Subcutaneous adipose tissue (tissue), 4 donors: ENCODE data around the gene NXPH2. TPM values are rescaled to one million over a fixed set of nuclear protein-coding genes. Genes with fewer than 3 reads are reported as not detected.

Experiments used
- CTCF ChIP-seq: fragments of 450-650 bp; IDR thresholded peaks from one replicate; pipeline ENCODE4 v1.5.1; 2016; ENCODE audit warnings: low read depth, mild to moderate bottlenecking, control low read depth, antibody characterized with exemption, moderate library complexity
- total RNA-seq, 4 donors: library from RNA; depleted of rRNA; stranded (reverse); fragments of >200 nt; gene quantifications; one replicate each; pipeline ENCODE4 v1.1.0, GENCODE V29; 2016

The NXPH2 gene
- total RNA-seq, 4 donors from 2014 or later: not detected

GRCh38 chr2:138757384-138757783 is 22.8 kb downstream of the NXPH2 start:
- TF ChIP-seq CTCF: no peak

GRCh38 chr2:138752197-138752956 is 27.8 kb downstream of the NXPH2 start:
- no peak for TF ChIP-seq CTCF

- no peak for TF ChIP-seq CTCF
Observed at GRCh38 chr2:138744713-138745112, 35.5 kb downstream of the NXPH2 start.

GRCh38 chr2:138742441-138743057 is 37.6 kb downstream of the NXPH2 start:
- no peak for TF ChIP-seq CTCF

GRCh38 chr2:138741851-138742250 is 38.3 kb downstream of the NXPH2 start:
- no peak for TF ChIP-seq CTCF

GRCh38 chr2:138732651-138733050 is 47.5 kb downstream of the NXPH2 start:
- no peak for TF ChIP-seq CTCF

GRCh38 chr2:138730497-138731030 is 49.6 kb downstream of the NXPH2 start:
- TF ChIP-seq CTCF: no peak
